ENCODE data around the gene INSM2.

The INSM2 gene, protein sequence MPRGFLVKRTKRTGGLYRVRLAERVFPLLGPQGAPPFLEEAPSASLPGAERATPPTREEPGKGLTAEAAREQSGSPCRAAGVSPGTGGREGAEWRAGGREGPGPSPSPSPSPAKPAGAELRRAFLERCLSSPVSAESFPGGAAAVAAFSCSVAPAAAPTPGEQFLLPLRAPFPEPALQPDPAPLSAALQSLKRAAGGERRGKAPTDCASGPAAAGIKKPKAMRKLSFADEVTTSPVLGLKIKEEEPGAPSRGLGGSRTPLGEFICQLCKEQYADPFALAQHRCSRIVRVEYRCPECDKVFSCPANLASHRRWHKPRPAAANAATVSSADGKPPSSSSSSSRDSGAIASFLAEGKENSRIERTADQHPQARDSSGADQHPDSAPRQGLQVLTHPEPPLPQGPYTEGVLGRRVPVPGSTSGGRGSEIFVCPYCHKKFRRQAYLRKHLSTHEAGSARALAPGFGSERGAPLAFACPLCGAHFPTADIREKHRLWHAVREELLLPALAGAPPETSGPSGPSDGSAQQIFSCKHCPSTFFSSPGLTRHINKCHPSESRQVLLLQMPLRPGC

DNA sequence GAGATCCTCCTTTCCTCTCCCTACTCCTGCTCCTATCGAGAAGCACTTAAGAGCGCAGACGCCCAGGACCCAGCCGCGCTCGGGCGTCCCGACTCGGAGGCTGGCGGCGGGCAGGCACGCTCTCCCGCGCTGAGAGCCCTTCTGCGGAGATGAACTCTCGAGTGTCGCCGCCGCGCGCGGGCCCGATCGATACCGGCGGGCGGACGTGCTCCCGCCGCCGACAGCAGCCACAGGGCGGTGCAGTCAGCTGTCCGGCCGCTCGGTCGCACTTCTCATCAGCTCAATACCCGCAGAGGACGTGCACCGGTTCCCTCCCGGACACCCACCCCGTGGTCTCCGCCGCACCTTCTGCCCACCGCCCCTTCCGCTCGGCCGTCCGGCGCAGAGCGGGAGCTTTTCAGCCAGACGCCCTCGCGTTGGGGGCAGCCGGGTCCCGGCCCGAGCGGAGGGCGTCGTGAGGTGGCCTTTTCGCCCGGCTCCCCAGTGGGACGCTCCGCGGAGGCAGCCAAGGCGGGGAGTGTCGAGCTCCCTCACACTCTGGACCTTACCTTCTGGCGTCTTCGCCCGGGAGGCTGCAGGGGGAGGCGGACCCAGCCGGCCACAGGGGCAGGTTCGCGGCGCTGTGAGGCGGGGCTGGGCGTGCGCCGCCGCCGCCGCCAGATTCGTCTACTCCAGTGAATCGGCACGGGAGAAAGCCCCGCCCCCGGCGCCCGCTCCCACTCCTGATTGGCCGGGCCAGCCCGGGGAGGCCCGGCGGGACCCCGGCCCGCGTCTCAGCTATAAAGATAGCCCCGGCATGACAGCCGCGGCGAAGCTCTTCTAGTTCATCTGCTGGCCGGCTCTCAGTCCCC, at the start of gene INSM2:
INSM2 (plus strand) TSS at position 808 of the 851 bp plus-strand sequence. CDS start 89 bp downstream, outside the sequence.
- peak; percentile 52 to 59 (median 54) for DNase-seq (ENCODE audit: low read depth in 2 of 3, low spot score in 2 of 3)

DNA sequence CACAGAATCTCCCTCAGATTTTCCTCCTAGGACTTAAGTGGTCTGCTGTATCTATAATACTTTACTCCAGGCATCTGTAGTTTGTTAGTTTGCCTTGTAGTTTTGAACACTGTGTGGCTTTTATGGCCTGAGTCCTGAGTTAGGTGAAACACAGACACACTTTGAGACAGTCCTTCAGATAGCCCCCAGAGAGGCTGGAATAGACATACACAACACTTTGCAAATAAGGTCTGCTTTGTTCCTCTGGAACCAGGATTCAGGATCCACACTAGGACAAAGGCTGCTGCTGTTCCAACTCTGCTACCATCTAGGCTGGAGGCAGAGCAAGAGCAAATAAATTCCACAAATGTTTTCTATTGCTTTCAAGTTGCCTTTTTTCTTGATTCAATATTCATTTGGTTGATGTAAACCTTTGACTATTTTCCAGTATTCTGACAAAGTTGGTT, 41.4 kb upstream of the INSM2 start:
- no peak for DNase-seq (ENCODE audit: low read depth in 2 of 3, low spot score in 2 of 3)

DNA sequence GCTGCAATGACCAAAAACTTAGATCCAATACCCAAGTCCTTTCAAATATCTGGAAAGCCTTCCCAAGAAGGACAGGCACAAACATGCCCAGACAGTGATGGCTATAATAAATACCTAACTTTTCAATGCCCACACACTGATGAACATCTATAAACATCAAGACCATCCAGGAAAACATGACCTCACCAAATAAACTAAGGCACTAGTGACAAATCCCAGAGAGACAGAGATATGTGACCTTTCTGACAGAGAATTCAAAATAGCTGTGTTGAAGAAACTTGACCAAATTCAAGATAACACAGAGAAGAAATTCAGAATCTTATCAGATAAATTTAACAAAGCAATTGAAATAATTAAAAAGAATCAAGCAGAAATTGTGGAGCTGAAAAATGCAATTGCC, 38.7 kb upstream of the INSM2 start:
- DNase-seq (ENCODE audit: low read depth in 2 of 3, low spot score in 2 of 3): no peak

DNA sequence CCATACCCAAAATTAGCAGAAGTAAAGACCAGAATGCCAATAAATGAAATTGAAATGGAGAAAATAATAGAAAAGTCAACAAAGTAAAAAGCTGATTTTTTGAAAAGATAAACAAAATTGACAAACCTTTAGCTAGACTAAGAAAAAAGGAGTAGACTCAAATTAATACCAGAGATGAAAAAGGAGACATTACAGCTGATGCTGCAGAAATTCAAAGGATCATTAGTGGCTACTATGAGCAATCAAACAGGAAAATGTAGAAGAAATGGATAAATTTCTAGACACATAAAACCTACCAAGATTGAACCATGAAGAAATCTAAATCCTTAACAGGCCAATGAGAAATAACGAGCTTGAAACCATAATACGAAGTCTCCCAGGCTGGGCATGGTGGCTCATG, 34.8 kb upstream of the INSM2 start:
- no peak for DNase-seq (ENCODE audit: low read depth in 2 of 3, low spot score in 2 of 3)

DNA sequence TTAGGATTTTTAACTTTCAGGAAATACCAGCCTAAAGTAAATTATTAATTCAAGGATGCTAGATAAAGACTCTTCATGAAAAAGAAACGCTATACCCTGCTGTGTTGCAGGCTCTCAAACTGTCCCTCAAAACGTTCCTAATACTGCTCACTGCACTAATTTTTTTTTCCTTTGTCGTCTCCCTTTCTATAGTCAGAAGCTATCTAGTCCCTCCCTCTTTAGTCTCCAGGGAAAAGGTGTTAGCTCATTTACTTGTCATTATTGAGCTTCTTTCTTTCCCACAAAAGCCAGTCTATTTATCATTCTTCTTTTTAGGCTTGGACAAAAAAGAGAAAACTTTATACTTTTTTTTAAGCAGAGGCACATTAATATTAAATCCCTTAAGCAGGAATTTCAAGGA, 30.3 kb upstream of the INSM2 start:
- no peak for DNase-seq (ENCODE audit: low read depth in 2 of 3, low spot score in 2 of 3)

DNA sequence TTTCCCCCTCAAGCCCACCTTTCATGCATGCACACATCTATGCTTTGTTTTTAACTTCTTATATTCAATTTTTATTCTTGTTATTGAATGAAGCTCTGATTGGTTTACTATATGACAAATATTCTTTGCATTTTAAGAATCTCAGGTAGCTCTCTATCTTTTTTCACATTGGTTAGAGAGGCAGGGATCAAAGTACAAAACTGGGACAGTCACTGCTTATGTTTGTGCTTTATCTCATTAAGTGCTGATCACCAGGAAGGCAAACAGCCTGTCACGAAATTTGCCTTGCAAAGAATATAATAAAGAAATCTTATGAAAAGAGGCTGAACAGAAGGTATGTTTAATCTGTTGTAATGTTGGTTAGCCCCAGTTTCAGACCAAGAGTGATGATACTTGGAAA, 29.7 kb upstream of the INSM2 start:
- no peak for DNase-seq (ENCODE audit: low read depth in 2 of 3, low spot score in 2 of 3)

DNA sequence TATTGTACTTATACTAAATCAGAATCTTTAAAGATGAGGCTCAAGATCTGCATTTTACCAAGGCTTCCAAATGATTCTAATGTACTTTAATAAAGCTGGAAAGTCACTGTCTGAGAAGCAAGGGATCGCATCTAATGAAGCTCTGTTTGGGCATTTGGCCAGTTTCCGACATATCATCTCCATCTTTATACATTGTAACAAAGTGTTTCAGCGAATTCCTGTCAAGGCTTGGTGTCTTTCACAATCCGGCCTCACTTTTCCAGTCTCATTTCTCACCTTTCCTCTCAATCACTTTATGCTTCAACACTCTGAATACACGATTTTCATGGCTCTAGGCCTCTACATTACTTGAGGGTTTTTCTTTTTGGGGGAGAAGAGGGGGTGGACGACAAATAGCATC, 27.5 kb upstream of the INSM2 start:
- no peak for DNase-seq (ENCODE audit: low read depth in 2 of 3, low spot score in 2 of 3)

DNA sequence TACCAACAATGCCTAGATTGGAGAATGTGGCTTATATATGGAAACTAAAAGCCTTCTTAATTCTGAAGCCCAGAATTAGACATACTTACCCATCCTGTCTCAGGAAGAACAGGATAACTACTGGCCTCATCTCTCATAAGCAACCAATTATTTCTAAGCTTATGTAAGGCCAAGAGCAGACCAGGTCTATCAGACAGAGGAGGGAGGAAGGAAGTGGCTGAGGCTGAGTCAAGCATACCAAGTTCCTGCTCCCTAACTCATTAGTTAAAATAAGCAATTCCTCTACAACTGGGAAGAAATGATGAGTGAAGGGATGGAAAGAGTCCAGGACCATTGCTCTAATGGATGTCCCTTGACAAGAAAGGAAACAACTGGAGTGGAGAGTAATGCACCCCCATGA, 27.0 kb upstream of the INSM2 start:
- no peak for DNase-seq (ENCODE audit: low read depth in 2 of 3, low spot score in 2 of 3)

DNA sequence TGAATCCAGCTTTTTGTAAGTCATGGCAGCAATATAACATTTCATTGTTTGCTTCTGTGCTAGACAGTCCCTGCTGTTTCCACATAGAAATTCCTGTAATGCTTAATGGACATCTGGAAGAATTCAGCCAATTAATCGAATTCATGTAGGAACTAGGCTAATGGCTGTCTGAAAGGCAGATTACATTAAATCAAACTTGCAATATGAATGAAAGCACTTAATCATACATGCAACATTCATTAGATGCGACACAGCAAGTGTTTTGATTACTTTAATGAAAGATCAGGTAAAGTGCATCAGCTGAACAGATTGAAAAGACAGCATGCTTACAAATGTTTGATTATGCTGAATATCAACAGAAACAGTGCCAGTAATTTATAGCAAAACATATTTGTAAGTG, 24.1 kb upstream of the INSM2 start:
- no peak for DNase-seq (ENCODE audit: low read depth in 2 of 3, low spot score in 2 of 3)

DNA sequence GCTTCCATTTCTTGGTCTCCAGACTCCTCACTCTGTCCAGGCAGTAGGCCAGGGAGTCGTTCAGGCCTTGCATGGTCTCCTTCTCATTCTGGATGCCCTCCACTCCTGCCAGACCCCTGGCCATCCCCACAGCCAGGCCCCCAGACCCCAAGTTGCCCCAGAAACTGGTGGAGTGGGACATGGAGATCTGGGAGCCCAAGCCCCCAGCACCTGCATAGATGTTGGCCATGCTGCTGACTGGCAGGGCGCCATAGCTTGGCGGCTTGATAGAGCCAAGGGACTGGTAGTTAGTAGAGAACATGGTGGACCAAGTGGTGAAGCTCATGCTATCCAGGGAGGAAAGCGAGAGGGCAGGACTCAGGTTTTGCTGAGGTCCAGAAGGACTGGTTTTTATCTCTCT, 21.2 kb upstream of the INSM2 start:
- no peak for DNase-seq (ENCODE audit: low read depth in 2 of 3, low spot score in 2 of 3)

DNA sequence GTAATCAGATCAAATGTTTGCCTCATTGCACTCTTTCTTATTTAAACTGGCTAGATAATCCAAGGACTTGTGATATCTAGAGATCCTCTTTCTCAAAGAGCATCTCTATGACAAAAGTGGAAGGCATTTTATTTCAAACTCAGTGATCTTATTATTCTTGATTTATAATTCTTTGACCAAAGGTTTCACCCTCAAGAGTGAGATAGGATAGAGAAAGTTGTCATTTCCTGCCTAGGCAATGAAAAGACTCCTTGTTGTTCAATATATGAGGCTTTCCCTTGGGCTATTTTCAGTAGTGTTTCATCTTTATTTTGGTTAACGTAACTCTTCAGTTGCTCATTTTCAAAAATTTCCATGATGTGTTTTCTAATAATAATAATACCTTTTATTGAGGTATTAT, 18.0 kb upstream of the INSM2 start:
- no peak for DNase-seq (ENCODE audit: low read depth in 2 of 3, low spot score in 2 of 3)

DNA sequence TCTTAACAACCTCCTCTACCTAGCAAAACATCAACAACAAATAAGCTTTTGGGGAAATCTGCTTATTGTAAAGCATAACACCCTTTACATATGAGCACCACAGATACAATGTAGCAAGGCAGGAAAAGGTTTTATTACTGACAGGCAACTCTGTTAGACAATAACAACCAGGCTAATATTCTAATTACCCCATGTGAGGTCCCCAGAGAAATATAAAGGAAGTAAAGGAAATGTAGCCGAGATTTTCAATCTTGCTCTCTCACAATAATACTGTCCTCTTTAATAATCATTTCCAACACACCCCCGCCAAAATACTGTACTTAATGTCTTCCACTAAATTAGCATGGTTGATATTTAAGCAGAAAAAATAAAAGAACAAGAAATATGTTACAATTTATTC, 14.0 kb upstream of the INSM2 start:
- no peak for DNase-seq (ENCODE audit: low read depth in 2 of 3, low spot score in 2 of 3)

DNA sequence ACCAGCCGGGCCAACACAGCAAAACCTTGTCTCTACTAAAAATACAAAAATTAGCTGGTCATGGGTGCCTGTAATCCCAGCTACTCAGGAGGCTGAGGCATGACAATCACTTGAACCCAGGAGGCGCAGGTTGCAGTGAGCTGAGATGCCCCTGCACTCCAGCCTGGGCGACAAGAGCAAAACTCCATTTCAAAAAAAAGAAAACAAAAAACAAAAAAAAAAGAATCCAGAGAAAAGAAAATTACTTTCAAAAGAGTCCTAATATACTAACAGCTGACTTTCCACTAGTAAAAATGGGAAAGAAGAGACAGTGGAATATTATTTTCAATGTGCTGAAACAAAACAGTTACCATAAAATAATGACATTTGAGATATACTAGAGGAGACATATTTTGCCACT, 8.3 kb upstream of the INSM2 start:
- no peak for DNase-seq (ENCODE audit: low read depth in 2 of 3, low spot score in 2 of 3)

DNA sequence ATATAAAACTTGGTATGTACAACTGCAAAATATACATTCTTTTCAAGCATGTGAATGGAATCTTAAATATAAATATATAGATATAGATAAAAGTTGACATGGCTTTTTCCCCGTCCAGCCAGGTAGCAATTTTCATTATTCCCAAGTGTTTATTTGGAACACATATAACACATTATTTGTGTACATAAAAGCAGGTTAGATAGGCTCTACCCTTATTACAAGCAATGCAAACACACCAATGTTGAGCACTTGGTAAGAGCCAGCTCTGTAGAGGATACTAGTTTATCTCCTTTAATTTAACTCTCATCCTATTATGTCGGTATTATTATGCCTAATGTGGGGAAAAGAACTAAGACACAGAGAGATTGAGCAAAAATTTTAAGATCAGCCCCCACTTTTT, 7.0 kb upstream of the INSM2 start:
- DNase-seq (ENCODE audit: low read depth in 2 of 3, low spot score in 2 of 3): no peak

DNA sequence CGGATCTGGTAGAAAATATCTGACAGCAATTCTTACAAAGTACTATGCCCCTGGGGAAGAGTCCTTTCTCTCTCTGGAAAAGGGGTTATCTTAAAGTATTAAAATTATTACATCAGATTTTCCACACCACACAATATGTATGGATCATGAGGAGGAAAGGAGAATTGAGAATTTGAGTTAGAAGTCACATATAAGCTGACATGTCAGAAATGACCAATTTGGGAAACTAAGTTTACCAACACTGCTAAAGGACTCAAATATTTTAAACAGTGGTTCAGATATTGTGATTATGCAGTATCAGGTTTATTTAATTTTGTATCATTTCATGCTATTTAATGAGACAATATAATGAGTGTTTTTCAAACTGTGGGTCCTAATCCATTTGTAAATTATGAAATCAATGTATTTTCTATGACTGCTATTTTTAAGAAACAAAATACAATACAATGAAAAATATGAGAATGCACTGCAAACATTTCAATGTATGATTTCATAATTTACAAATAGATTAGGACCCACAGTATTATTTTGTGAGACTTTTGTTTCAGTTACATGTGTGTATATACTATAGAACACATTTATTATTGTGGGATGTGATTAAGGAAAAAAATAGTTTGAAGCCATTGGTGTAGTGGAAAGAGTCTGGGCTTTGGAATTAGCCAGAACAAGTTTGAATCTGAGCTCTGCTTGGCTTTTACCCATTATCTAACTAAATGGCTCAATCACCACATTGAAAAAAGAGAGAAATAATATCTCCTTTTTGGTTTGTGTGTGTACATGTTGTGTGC, 1.8 kb upstream of the INSM2 start:
- DNase-seq (ENCODE audit: low read depth in 2 of 3, low spot score in 2 of 3): no peak

DNA sequence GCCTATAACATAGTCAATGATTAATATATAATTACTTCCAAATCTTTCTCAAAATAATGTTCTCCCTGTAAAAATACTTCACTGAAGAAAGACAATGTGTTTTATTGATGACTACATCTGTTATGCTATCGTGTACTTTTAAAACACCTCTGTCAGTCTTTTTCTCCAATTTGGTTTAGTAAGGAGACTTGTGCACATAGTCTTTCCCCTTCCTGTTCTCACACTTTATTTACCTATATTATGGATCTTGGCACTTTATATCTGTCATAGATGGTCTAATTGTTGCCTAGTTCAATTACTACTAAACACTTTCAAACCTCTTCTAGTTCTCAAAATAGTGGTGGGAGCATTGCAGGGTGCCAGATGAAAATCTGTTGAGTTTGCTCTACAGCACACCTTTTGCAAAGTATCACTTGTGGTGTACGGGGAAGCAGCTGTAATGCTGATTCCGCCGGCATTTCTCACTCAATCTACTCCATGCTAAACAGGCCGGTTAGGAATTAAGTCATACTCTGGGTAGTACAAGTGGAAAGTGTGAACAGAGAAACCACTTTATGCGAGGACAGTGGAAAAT, 1.1 kb upstream of the INSM2 start:
- DNase-seq (ENCODE audit: low read depth in 2 of 3, low spot score in 2 of 3): no peak

DNA sequence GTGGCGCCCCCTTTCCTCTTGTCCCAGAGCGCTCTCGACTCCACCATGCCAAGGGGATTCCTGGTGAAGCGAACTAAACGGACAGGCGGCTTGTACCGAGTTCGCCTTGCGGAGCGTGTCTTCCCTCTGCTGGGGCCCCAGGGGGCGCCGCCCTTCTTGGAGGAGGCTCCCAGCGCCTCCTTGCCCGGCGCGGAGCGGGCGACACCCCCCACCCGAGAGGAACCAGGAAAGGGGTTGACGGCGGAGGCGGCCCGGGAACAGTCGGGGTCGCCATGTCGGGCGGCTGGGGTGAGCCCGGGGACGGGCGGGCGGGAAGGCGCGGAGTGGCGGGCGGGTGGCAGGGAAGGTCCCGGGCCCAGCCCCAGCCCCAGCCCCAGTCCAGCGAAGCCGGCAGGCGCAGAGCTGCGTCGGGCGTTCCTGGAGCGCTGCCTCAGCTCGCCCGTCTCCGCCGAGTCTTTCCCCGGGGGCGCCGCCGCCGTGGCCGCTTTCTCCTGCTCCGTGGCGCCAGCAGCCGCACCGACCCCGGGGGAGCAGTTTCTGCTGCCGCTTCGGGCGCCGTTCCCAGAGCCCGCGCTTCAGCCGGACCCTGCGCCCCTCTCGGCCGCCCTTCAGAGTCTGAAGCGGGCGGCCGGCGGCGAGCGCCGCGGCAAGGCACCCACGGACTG, 376 bp downstream of the INSM2 start:
- DNase-seq (ENCODE audit: low read depth in 2 of 3, low spot score in 2 of 3): no peak

DNA sequence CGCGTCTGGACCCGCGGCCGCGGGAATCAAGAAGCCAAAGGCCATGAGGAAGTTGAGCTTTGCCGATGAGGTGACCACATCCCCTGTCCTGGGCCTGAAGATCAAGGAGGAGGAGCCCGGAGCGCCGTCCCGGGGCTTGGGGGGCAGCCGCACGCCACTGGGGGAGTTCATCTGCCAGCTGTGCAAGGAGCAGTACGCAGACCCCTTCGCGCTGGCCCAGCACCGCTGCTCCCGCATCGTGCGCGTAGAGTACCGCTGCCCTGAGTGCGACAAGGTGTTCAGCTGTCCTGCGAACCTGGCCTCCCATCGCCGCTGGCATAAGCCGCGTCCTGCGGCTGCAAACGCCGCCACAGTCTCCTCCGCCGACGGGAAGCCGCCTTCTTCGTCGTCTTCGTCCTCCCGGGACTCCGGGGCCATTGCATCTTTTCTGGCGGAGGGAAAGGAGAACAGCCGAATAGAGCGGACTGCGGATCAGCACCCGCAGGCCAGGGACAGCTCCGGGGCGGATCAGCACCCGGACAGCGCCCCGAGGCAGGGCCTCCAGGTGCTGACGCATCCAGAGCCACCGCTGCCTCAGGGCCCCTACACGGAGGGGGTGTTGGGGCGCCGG, 1.0 kb downstream of the INSM2 start:
- DNase-seq (ENCODE audit: low read depth in 2 of 3, low spot score in 2 of 3): peak in 2 of 3 experiments; percentile 40 to 58

DNA sequence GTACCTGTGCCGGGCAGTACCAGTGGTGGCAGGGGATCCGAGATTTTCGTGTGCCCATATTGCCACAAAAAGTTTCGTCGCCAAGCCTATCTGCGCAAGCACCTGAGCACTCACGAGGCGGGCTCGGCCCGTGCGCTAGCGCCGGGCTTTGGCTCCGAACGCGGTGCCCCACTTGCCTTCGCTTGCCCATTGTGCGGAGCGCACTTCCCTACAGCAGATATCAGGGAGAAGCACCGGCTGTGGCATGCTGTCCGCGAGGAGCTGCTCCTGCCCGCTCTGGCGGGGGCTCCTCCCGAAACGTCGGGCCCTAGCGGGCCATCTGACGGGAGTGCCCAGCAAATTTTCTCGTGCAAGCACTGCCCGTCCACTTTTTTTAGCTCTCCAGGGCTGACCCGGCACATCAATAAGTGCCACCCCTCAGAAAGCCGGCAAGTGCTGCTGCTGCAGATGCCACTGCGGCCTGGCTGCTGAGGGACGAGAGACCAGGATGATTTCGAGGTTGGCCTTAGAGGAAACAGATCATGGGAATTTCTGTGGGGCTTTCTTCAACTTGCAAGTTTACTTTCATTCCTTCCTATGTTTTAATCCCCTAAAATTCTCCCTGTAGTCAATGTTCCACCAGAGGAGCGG, 1.6 kb downstream of the INSM2 start:
- no peak for DNase-seq (ENCODE audit: low read depth in 2 of 3, low spot score in 2 of 3)
